Measurements from ENCODE around the gene ZNF285.

GRCh38 chr19:44356383-44357111, 44.9 kb downstream of the ZNF285 start, which contains the start of gene ZNF112:
- TF ChIP-seq CTCF (conservative IDR thresholded peaks at IDR 0.05 in 1 of 2, IDR thresholded peaks at IDR 0.05 in 1 of 2; ENCODE audit: extremely low read depth in 1 of 2, insufficient read depth in 1 of 2, low read depth in 1 of 2, low read length in 2 of 2) (no peak), EZH2 (IDR thresholded peaks at IDR 0.05; ENCODE audit: borderline replicate concordance, low read length) (no peak)

All from mammary epithelial cell (primary cell).